Smooth muscle cell (in vitro differentiated cells): ENCODE results near the gene NKX3-2. TPM values are rescaled to one million over a fixed set of nuclear protein-coding genes. Genes with fewer than 3 reads are reported as not detected.

Source experiments
- DNase-seq: peaks from one replicate; lab custom pipeline; 2025; ENCODE audit not compliant: unreplicated experiment; lab: John Stamatoyannopoulos, UW
- H2AFZ ChIP-seq: fragments of 200-600 bp; sonication (generic); 2 replicates; pipeline ENCODE4 v1.6.0; 2016; ENCODE audit warnings: antibody characterized with exemption, low read depth, mild to moderate bottlenecking
- H3F3A ChIP-seq: fragments of 200-600 bp; sonication (generic); 2 replicates; pipeline ENCODE4 v1.6.0; 2017; ENCODE audit warnings: antibody characterized with exemption, low read depth
- H3K27ac ChIP-seq: fragments of 200-600 bp; sonication (generic); 2 replicates; pipeline ENCODE4 v1.5.1; 2016; ENCODE audit warnings: low read depth, mild to moderate bottlenecking
- H3K27me3 ChIP-seq: fragments of 200-600 bp; sonication (generic); 2 replicates; pipeline ENCODE4 v1.6.1; 2016; ENCODE audit warnings: low read depth, mild to moderate bottlenecking
- H3K36me3 ChIP-seq: fragments of 200-600 bp; sonication (generic); 2 replicates; pipeline ENCODE4 v1.5.1; 2016; ENCODE audit warnings: low read depth
- H3K4me1 ChIP-seq: fragments of 200-600 bp; sonication (generic); 2 replicates; pipeline ENCODE4 v1.5.1; 2016; ENCODE audit warnings: low read depth
- H3K4me2 ChIP-seq: fragments of 200-600 bp; sonication (generic); 2 replicates; pipeline ENCODE4 v1.6.0; 2016; ENCODE audit warnings: mild to moderate bottlenecking
- H3K4me3 ChIP-seq: fragments of 200-600 bp; sonication (generic); 2 replicates; pipeline ENCODE4 v1.5.1; 2016; ENCODE audit warnings: mild to moderate bottlenecking
- H3K79me2 ChIP-seq: fragments of 200-600 bp; sonication (generic); 2 replicates; pipeline ENCODE4 v1.6.0; 2016; ENCODE audit warnings: low read depth, mild to moderate bottlenecking
- H3K9ac ChIP-seq: fragments of 200-600 bp; sonication (generic); 2 replicates; pipeline ENCODE4 v1.6.0; 2016; ENCODE audit warnings: low read depth
- H3K9me3 ChIP-seq: fragments of 200-600 bp; sonication (generic); replicated peaks from 2 replicates; pipeline ENCODE4 v1.5.1; 2016; ENCODE audit warnings: low read depth
- H4K20me1 ChIP-seq: fragments of 200-600 bp; sonication (generic); 2 replicates; pipeline ENCODE4 v1.6.0; 2016; ENCODE audit warnings: low read depth
- CTCF ChIP-seq: fragments of 200-600 bp; sonication (generic); IDR thresholded peaks from 2 replicates; pipeline ENCODE4 v1.5.1; 2017; ENCODE audit warnings: borderline replicate concordance, mild to moderate bottlenecking, antibody characterized with exemption; ENCODE audit not compliant: insufficient read depth, poor library complexity, severe bottlenecking
- WGBS: methylation state at CpG from one replicate; pipeline ENCODE4 v1.1.7; 2016; ENCODE audit warnings: low lambda C conversion rate; 5-methylcytosine and 5-hydroxymethylcytosine counted together
- polyA plus RNA-seq: library from polyadenylated mRNA; unstranded; fragments of >200 nt; fragmentation: Nextera tagmentation; extraction: Ambion mirVana; gene quantifications from 2 replicates; pipeline ENCODE4 v1.2.1, GENCODE V29; 2016
- total RNA-seq: library from RNA; depleted of rRNA; stranded (reverse); fragments of >200 nt; gene quantifications from 2 replicates; pipeline ENCODE4 v1.2.3, GENCODE V29; 2014

The NKX3-2 gene
- total and polyA plus RNA-seq, 2 experiments from 2014 or later = 3.6 to 6.7 TPM

- Histone ChIP-seq H3K27ac (no peak overlapping the region), H3K4me2 (peak overlapping the region; percentile 96), H3K9me3 (no peaks in the 10 kb centered on the region), H2AFZ (peak overlapping the region; percentile 61), H3F3A (peaks cover 9% of the 10 kb centered on the region), H3K79me2 (no peaks in the 10 kb centered on the region), H3K36me3 (no peaks in the 10 kb centered on the region), H3K4me3 (peak overlapping the region; percentile 62), H4K20me1 (no peaks in the 10 kb centered on the region), H3K27me3 (peaks cover 57% of the 10 kb centered on the region), H3K4me1 (peaks cover 8% of the 10 kb centered on the region), H3K9ac (no peak overlapping the region)
- WGBS = 2% methylated on average over 31 of the region's 54 CpGs
- TF ChIP-seq CTCF = no peak
- DNase-seq = no peak
These were observed 2.7 kb upstream of the NKX3-2 start for GRCh38 chr4:13546941-13547484.

- H3K9me3 ChIP-seq = no peaks in the 10 kb centered on the region
- H3K4me3 ChIP-seq = peak overlapping the region; percentile 62
- peaks cover 64% of the 10 kb centered on the region for H3K27me3 ChIP-seq
- no peak overlapping the region for H3K9ac ChIP-seq
- DNase-seq = no peak
- H3K36me3 ChIP-seq = no peaks in the 10 kb centered on the region
- H3K4me1 ChIP-seq = peaks cover 13% of the 10 kb centered on the region
- H3K4me2 ChIP-seq = peak overlapping the region; percentile 96
- 10% methylated on average over 18 of the region's 18 CpGs for WGBS
- peak overlapping the region; percentile 61 for H2AFZ ChIP-seq
- peaks cover 6% of the 10 kb centered on the region for H4K20me1 ChIP-seq
- H3K27ac ChIP-seq = no peak overlapping the region
- TF ChIP-seq CTCF = no peak
- peaks cover 9% of the 10 kb centered on the region for H3F3A ChIP-seq
- H3K79me2 ChIP-seq = no peaks in the 10 kb centered on the region
These were observed 2.0 kb upstream of the NKX3-2 start for GRCh38 chr4:13546142-13546940.

- TF ChIP-seq CTCF = no peak
- Histone ChIP-seq H3K79me2 (no peaks in the 10 kb centered on the region), H3K4me1 (peaks cover 13% of the 10 kb centered on the region), H3K36me3 (no peaks in the 10 kb centered on the region), H3K27me3 (peaks cover 73% of the 10 kb centered on the region), H4K20me1 (peaks cover 13% of the 10 kb centered on the region), H3K27ac (peak overlapping the region; percentile 37), H2AFZ (peak overlapping the region; percentile 63), H3K4me3 (peak overlapping the region; percentile 78), H3F3A (peaks cover 9% of the 10 kb centered on the region), H3K4me2 (peak overlapping the region; percentile 96), H3K9ac (no peak overlapping the region), H3K9me3 (no peaks in the 10 kb centered on the region)
- DNase-seq = no peak
- WGBS = 12% methylated on average over 8 of the region's 8 CpGs
These were observed 1.1 kb upstream of the NKX3-2 start for GRCh38 chr4:13545394-13545808.
